Body of pancreas (tissue), 4 donors: ENCODE measurements around the gene ABCC1.

Source experiments
- POLR2A ChIP-seq, 3 donors: fragments of 450-650 bp; IDR thresholded peaks; one replicate each; pipeline ENCODE4 v1.6.1; 2016; ENCODE audit warnings: antibody characterized with exemption in 3 of 3, mild to moderate bottlenecking in 2 of 3
- TF ChIP-seq, protein P1 (sequence below), 7 experiments: fragments of 450-650 bp in 4 of 7; fragments of 200-600 bp in 3 of 7; sonication (generic) in 3 of 7; IDR thresholded peaks; one replicate each; pipeline ENCODE4 v1.5.1; 2016 to 2019; ENCODE audit warnings: antibody characterized with exemption in 7 of 7

DNA sequence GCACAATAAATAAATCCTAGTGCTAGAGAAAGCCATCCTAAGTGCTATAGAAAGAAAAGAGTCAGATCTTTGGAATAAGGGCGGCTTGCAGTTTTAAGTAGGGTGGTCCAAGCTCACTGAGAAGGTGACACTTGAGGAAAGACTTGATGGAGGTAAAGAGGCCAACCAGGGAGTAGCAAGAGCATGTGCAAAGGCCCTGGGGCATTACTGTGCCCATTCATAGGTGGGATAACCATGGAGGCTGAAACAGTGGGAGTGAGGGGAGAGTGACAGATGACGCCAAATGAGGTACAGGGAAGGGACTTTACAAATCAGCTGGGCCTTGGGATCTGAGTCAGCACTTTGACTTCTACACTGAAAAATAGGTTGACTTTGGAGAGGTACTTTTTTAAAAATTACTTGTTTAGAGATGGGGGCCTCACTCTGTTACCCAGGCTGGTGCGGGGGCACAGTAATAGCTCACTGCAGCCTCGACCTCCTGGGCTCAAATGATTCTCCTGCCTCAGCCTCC lies 115.5 kb downstream of the ABCC1 start:
- TF ChIP-seq, protein P1, sequence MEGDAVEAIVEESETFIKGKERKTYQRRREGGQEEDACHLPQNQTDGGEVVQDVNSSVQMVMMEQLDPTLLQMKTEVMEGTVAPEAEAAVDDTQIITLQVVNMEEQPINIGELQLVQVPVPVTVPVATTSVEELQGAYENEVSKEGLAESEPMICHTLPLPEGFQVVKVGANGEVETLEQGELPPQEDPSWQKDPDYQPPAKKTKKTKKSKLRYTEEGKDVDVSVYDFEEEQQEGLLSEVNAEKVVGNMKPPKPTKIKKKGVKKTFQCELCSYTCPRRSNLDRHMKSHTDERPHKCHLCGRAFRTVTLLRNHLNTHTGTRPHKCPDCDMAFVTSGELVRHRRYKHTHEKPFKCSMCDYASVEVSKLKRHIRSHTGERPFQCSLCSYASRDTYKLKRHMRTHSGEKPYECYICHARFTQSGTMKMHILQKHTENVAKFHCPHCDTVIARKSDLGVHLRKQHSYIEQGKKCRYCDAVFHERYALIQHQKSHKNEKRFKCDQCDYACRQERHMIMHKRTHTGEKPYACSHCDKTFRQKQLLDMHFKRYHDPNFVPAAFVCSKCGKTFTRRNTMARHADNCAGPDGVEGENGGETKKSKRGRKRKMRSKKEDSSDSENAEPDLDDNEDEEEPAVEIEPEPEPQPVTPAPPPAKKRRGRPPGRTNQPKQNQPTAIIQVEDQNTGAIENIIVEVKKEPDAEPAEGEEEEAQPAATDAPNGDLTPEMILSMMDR (IDR thresholded peaks at IDR 0.05), result no peak
- no peak for TF ChIP-seq POLR2A (IDR thresholded peaks at IDR 0.05)
